GM12864 (cell line): Measurements from ENCODE around the gene NT5DC2.

Experiments used
- DNase-seq: peaks from one replicate; pipeline ENCODE4 v3.0.0-alpha.2; 2011; ENCODE audit warnings: low read depth
- H3K4me3 ChIP-seq: 2 replicates; pipeline ENCODE4 v1.5.1; 2011; ENCODE audit warnings: mild to moderate bottlenecking, low read depth, low read length, control low read depth
- CTCF ChIP-seq: IDR thresholded peaks from 2 replicates; pipeline ENCODE4 v1.5.1; 2011; ENCODE audit warnings: low read depth, mild to moderate bottlenecking, moderate library complexity, low read length, control low read depth, inconsistent platforms; ENCODE audit errors: missing control alignments

NT5DC2 gene

GRCh38 chr3:52532838-52533622, 627 bp downstream of the NT5DC2 start:
- peak overlapping the region; percentile 84 for H3K4me3 ChIP-seq
- no peak for TF ChIP-seq CTCF
- DNase-seq, result no peak

GRCh38 chr3:52532517-52532837, 1.2 kb downstream of the NT5DC2 start:
- TF ChIP-seq CTCF, result no peak
- peak overlapping the region; percentile 84 for H3K4me3 ChIP-seq
- peak; percentile 42 for DNase-seq

GRCh38 chr3:52531860-52532516, 1.7 kb downstream of the NT5DC2 start:
- DNase-seq, result no peak
- no peak for TF ChIP-seq CTCF
- peak overlapping the region; percentile 84 for H3K4me3 ChIP-seq

- TF ChIP-seq CTCF, result no peak
- DNase-seq, result no peak
- peak overlapping the region; percentile 84 for H3K4me3 ChIP-seq
Measured at GRCh38 chr3:52530918-52531826, 2.5 kb downstream of the NT5DC2 start.

- no peak for DNase-seq
- no peak overlapping the region for H3K4me3 ChIP-seq
- no peak for TF ChIP-seq CTCF
Measured at GRCh38 chr3:52529376-52530333, 4.0 kb downstream of the NT5DC2 start.
